Activated T-helper 1 cell treated with Interleukin-2 at 50 U/mL for 16 hours (primary cell): Measurements from ENCODE around the gene HIF3A.
"Not testable (repeated sequence)": the region's sequence is repeated elsewhere in the genome, so short reads cannot be mapped to it uniquely, and the experiment has no call there.

ENCODE experiments used
- DNase-seq: peaks from one replicate; pipeline ENCODE4 v3.0.0-alpha.2; 2020; ENCODE audit warnings: low read depth

HIF3A gene

GRCh38 chr19:46361915-46362314 is 65.1 kb downstream of the HIF3A start:
- DNase-seq: no peak

- DNase-seq: no peak
Measured at GRCh38 chr19:46364359-46364758, 67.5 kb downstream of the HIF3A start.

GRCh38 chr19:46365561-46365960 is 68.7 kb downstream of the HIF3A start:
- DNase-seq: no peak

GRCh38 chr19:46366620-46367292 is 69.9 kb downstream of the HIF3A start:
- DNase-seq: no peak

GRCh38 chr19:46367426-46367825 is 70.6 kb downstream of the HIF3A start:
- no peak for DNase-seq

- DNase-seq: no peak
Measured at GRCh38 chr19:46368116-46368515, 71.3 kb downstream of the HIF3A start.

GRCh38 chr19:46369817-46370216 is 73.0 kb downstream of the HIF3A start:
- DNase-seq: no peak

- no peak for DNase-seq
Measured at GRCh38 chr19:46371371-46371901, 74.6 kb downstream of the HIF3A start.

GRCh38 chr19:46372901-46373490 is 76.2 kb downstream of the HIF3A start:
- DNase-seq: no peak

- no peak for DNase-seq
Measured at GRCh38 chr19:46373491-46374359, 76.9 kb downstream of the HIF3A start.

- DNase-seq: no peak
Measured at GRCh38 chr19:46374536-46375475, 78.0 kb downstream of the HIF3A start.

- not testable (repeated sequence) for DNase-seq
Measured at GRCh38 chr19:46375476-46376067, 78.7 kb downstream of the HIF3A start.

GRCh38 chr19:46376241-46377153 is 79.7 kb downstream of the HIF3A start:
- DNase-seq: no peak

- DNase-seq: no peak
Measured at GRCh38 chr19:46378268-46378667, 81.4 kb downstream of the HIF3A start.

GRCh38 chr19:46380690-46381089 is 83.8 kb downstream of the HIF3A start:
- DNase-seq: no peak

- no peak for DNase-seq
Measured at GRCh38 chr19:46381346-46381745, 84.5 kb downstream of the HIF3A start.

GRCh38 chr19:46381756-46382345 is 85.0 kb downstream of the HIF3A start:
- no peak for DNase-seq

GRCh38 chr19:46383171-46383815 is 86.5 kb downstream of the HIF3A start:
- no peak for DNase-seq

GRCh38 chr19:46383846-46384245 is 87.0 kb downstream of the HIF3A start:
- DNase-seq: no peak
